HG02623 (cell line): ENCODE results near the gene CCDC177.
"Not testable (repeated sequence)": the region's sequence is repeated elsewhere in the genome, so short reads cannot be mapped to it uniquely, and the experiment has no call there.

Source experiments
- ATAC-seq: cut with Tn5 transposase; IDR thresholded peaks from one replicate; pipeline ENCODE4 v1.9.1; 2021; ENCODE audit warnings: moderate library complexity; ENCODE audit not compliant: unreplicated experiment

The CCDC177 gene

GRCh38 chr14:69600304-69600891 lies 25.7 kb upstream of the CCDC177 start:
- ATAC-seq: no peak

GRCh38 chr14:69599431-69599830 lies 24.8 kb upstream of the CCDC177 start:
- not testable (repeated sequence) for ATAC-seq

GRCh38 chr14:69595336-69595735 lies 20.7 kb upstream of the CCDC177 start:
- ATAC-seq: no peak

GRCh38 chr14:69594846-69595245 lies 20.2 kb upstream of the CCDC177 start:
- no peak for ATAC-seq

GRCh38 chr14:69593018-69593677 lies 18.5 kb upstream of the CCDC177 start:
- ATAC-seq: no peak

- no peak for ATAC-seq
These were observed 16.6 kb upstream of the CCDC177 start for GRCh38 chr14:69591317-69591716.

GRCh38 chr14:69587389-69587788 lies 12.7 kb upstream of the CCDC177 start:
- no peak for ATAC-seq

- no peak for ATAC-seq
These were observed 11.7 kb upstream of the CCDC177 start for GRCh38 chr14:69586404-69586803.

GRCh38 chr14:69584389-69584788 lies 9.7 kb upstream of the CCDC177 start:
- no peak for ATAC-seq

GRCh38 chr14:69582829-69583228 lies 8.2 kb upstream of the CCDC177 start:
- ATAC-seq: no peak

- ATAC-seq: no peak
These were observed 7.5 kb upstream of the CCDC177 start for GRCh38 chr14:69582212-69582611.

GRCh38 chr14:69581316-69581935 lies 6.8 kb upstream of the CCDC177 start:
- ATAC-seq: no peak

- no peak for ATAC-seq
These were observed 5.4 kb upstream of the CCDC177 start for GRCh38 chr14:69580009-69580577.

- no peak for ATAC-seq
These were observed 4.8 kb upstream of the CCDC177 start for GRCh38 chr14:69579476-69579875.

GRCh38 chr14:69574954-69575295 lies 254 bp upstream of the CCDC177 start:
- no peak for ATAC-seq

- ATAC-seq: no peak
These were observed 824 bp downstream of the CCDC177 start for GRCh38 chr14:69573831-69574262.

- ATAC-seq: no peak
These were observed 1.4 kb downstream of the CCDC177 start for GRCh38 chr14:69573205-69573830.

- ATAC-seq: no peak
These were observed 1.9 kb downstream of the CCDC177 start for GRCh38 chr14:69572841-69573135.

GRCh38 chr14:69572030-69572840 lies 2.4 kb downstream of the CCDC177 start:
- ATAC-seq: no peak

GRCh38 chr14:69571449-69572029 lies 3.1 kb downstream of the CCDC177 start:
- ATAC-seq: no peak
